Natural killer cell (primary cell): ENCODE measurements around the gene MGLL. TPM values are rescaled to one million over a fixed set of nuclear protein-coding genes. Genes with fewer than 3 reads are reported as not detected.

ENCODE experiments used
- ATAC-seq, 3 donors: fragments of 150-1000 bp in 2 of 3; fragments of 200-7000 bp in 1 of 3; cut with Tn5 transposase; 1 replicate in 1 of 3; 2 replicates in 2 of 3; pipeline ENCODE4 v1.10.0; 2021; ENCODE audit warnings: mild to moderate bottlenecking in 2 of 3, moderate library complexity in 2 of 3
- DNase-seq, 2 donors: peaks; one replicate each; pipeline versions ENCODE4 v3.0.0 to v3.0.0-alpha.2; 2013 to 2021; ENCODE audit warnings: mixed read lengths in 1 of 2
- H3K27ac ChIP-seq: one replicate; pipeline ENCODE4 v1.5.1; 2013; ENCODE audit warnings: mild to moderate bottlenecking, low read length
- H3K27me3 ChIP-seq: one replicate; pipeline ENCODE4 v1.6.1; 2013; ENCODE audit warnings: low read length; ENCODE audit not compliant: control insufficient read depth, insufficient read depth
- H3K36me3 ChIP-seq: one replicate; pipeline ENCODE4 v1.6.1; 2013; ENCODE audit warnings: low read length; ENCODE audit not compliant: control insufficient read depth, insufficient read depth
- H3K4me1 ChIP-seq: one replicate; pipeline ENCODE4 v1.6.1; 2013; ENCODE audit warnings: low read length; ENCODE audit not compliant: control insufficient read depth, insufficient read depth
- H3K4me3 ChIP-seq: one replicate; pipeline ENCODE4 v1.5.1; 2013; ENCODE audit warnings: low read length
- H3K9me3 ChIP-seq: one replicate; pipeline ENCODE4 v1.6.1; 2013; ENCODE audit warnings: low read length; ENCODE audit not compliant: control insufficient read depth, insufficient read depth
- H3K27ac Mint-ChIP-seq, 2 donors: one replicate each; pipeline ENCODE4 v1.8.0; 2022; ENCODE audit warnings: mild to moderate bottlenecking in 2 of 2, mixed read lengths in 2 of 2, moderate library complexity in 1 of 2
- H3K27me3 Mint-ChIP-seq, 2 donors: one replicate each; pipeline ENCODE4 v1.8.0; 2022; ENCODE audit warnings: low read depth in 2 of 2, mixed read lengths in 2 of 2
- H3K36me3 Mint-ChIP-seq: one replicate; pipeline ENCODE4 v1.8.0; 2022; ENCODE audit warnings: mixed read lengths
- H3K4me1 Mint-ChIP-seq, 2 donors: one replicate each; pipeline ENCODE4 v1.8.0; 2022; ENCODE audit warnings: mixed read lengths in 2 of 2
- H3K4me3 Mint-ChIP-seq: one replicate; pipeline ENCODE4 v1.8.0; 2022; ENCODE audit warnings: mild to moderate bottlenecking, moderate library complexity, mixed read lengths
- H3K9me3 Mint-ChIP-seq, 2 donors: one replicate each; pipeline ENCODE4 v1.8.0; 2022; ENCODE audit warnings: mixed read lengths in 2 of 2
- WGBS: methylation state at CpG from one replicate; pipeline ENCODE4 v1.1.7; 2013; ENCODE audit warnings: missing lambda C conversion rate; ENCODE audit not compliant: insufficient coverage; 5-methylcytosine and 5-hydroxymethylcytosine counted together
- intact Hi-C: fragments of 100-400 bp; cut with micrococcal nuclease; formaldehyde crosslinking; loops from one replicate; pipeline ENCODE4 v1.14.2; 2022
- total RNA-seq, 4 donors: library from RNA; stranded (reverse); fragments of 120-200 nt in 1 of 4; gene quantifications; one replicate each; pipeline versions ENCODE4 v1.2.3 to v1.2.4, GENCODE V29; 2013 to 2022
- TF ChIP-seq, protein P1 (sequence below): fragments of 200-600 bp; IDR thresholded peaks from one replicate; pipeline ENCODE4 v1.8.0; 2022; ENCODE audit warnings: antibody characterized with exemption

The MGLL gene
- total RNA-seq, 3 donors from 2014 or later (not counting 1 experiment from before 2014, with no cell fraction given), result 2.7 to 4.6 (median 3.0) TPM

DNA sequence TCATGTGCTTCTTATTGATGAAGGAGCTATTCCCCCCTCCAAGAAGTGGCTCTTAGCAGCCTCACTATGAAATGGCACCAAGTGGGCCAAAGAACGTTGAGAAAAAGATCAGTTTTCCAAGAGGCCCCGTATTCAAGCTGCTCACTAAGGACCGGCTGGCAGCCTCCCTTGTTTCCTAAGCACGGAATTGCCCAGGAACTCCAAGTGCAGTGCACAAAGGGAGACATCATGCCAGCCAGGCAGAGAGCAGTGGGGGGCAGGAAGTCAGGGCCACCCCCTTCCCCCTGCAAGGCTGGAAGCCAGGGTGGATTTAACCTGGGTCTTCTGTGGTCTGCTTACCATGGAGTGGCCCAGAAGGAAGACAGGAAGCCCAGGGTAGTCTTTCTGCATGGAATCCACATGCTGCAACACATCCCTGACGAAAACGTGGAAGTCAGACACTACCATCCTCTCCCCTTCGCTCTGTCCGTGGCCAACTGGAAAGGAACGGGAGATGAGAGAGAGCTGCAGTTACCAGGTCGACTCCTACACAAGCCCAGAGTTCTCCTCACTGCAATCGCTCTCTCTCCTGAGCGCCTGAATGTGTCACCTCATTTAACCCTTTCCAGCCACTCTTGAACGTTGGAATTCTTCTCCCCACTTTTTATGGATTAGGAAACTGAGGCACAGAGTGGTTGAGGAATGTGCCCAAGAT, 100.1 kb downstream of the MGLL start:
- H3K27me3 Mint-ChIP-seq, result peaks cover 0 to 6% of the 10 kb centered on the region in 2 donors
- 83% methylated on average over 12 of the region's 13 CpGs for WGBS
- Histone ChIP-seq H3K36me3 (no peaks in the 10 kb centered on the region), H3K4me1 (no peaks in the 10 kb centered on the region), H3K27ac (no peak overlapping the region), H3K4me3 (no peak overlapping the region), H3K27me3 (no peaks in the 10 kb centered on the region), H3K9me3 (no peaks in the 10 kb centered on the region)
- no peaks in the 10 kb centered on the region for H3K9me3 Mint-ChIP-seq
- DNase-seq (no peak), ATAC-seq (no peak)
- H3K4me1 Mint-ChIP-seq, result no peaks in the 10 kb centered on the region
- no peaks in the 10 kb centered on the region for H3K36me3 Mint-ChIP-seq
- no peak overlapping the region for H3K27ac Mint-ChIP-seq
- TF ChIP-seq, protein P1, sequence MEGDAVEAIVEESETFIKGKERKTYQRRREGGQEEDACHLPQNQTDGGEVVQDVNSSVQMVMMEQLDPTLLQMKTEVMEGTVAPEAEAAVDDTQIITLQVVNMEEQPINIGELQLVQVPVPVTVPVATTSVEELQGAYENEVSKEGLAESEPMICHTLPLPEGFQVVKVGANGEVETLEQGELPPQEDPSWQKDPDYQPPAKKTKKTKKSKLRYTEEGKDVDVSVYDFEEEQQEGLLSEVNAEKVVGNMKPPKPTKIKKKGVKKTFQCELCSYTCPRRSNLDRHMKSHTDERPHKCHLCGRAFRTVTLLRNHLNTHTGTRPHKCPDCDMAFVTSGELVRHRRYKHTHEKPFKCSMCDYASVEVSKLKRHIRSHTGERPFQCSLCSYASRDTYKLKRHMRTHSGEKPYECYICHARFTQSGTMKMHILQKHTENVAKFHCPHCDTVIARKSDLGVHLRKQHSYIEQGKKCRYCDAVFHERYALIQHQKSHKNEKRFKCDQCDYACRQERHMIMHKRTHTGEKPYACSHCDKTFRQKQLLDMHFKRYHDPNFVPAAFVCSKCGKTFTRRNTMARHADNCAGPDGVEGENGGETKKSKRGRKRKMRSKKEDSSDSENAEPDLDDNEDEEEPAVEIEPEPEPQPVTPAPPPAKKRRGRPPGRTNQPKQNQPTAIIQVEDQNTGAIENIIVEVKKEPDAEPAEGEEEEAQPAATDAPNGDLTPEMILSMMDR, result no peak
- no peak overlapping the region for H3K4me3 Mint-ChIP-seq
- intact Hi-C loops, result no loop called here

DNA sequence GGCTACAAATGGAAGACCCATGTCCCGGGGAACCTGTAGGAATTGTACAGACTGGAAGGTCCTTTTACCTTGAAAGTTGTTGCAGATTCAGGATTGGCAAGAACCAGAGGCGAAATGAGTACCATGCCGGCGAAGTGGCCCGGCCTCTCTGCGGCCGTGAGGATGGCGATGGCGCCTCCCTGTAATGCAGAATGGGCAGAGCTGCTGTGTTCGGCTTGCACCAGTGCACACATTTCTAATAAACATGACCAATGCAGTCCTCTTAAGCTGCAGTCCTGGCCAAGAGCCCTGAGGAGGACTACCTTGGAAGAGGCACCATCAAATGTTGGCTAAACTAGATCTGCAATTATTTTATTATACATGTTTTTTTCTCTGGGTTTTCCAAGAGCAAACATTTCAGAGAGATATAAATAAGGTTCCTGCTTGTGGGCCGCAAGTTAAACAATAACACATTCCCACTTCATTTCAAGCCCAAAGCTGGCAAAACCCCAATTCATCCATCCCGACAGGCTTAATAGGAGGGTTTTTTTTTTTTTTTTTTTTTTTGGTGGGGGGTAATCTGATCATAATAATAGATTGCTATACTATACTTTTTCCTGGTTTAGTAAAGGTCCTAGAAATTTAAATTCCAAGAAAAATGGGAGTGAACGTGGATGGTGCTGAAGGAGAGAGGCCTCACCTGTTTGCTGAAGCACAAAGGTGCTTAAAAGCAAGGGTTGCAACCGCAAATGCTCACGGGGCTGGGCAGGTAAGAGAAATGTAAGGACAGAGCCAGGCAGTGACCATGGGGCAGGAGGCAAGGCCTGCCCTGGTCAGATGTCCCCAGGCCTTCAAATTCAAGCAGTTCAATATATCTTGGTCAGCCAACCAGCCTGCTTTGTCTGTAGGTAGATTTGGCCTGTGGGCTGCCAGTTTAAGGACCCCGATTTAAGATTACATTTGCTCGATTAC, 101.1 kb downstream of the MGLL start:
- no peak for DNase-seq
- Histone ChIP-seq H3K4me1 (no peaks in the 10 kb centered on the region), H3K9me3 (no peaks in the 10 kb centered on the region), H3K27me3 (no peaks in the 10 kb centered on the region), H3K27ac (no peak overlapping the region), H3K4me3 (no peak overlapping the region), H3K36me3 (no peaks in the 10 kb centered on the region)
- 94% methylated on average over 14 of the region's 17 CpGs for WGBS
- Mint-ChIP-seq H3K4me3 (no peak overlapping the region), H3K27ac (no peak overlapping the region), H3K36me3 (no peaks in the 10 kb centered on the region), H3K4me1 (no peaks in the 10 kb centered on the region), H3K27me3 (peaks cover 0 to 6% of the 10 kb centered on the region in 2 donors), H3K9me3 (no peaks in the 10 kb centered on the region)
- no peak for ATAC-seq
- intact Hi-C loops, result no loop called here
- TF ChIP-seq, protein P1, result no peak

DNA sequence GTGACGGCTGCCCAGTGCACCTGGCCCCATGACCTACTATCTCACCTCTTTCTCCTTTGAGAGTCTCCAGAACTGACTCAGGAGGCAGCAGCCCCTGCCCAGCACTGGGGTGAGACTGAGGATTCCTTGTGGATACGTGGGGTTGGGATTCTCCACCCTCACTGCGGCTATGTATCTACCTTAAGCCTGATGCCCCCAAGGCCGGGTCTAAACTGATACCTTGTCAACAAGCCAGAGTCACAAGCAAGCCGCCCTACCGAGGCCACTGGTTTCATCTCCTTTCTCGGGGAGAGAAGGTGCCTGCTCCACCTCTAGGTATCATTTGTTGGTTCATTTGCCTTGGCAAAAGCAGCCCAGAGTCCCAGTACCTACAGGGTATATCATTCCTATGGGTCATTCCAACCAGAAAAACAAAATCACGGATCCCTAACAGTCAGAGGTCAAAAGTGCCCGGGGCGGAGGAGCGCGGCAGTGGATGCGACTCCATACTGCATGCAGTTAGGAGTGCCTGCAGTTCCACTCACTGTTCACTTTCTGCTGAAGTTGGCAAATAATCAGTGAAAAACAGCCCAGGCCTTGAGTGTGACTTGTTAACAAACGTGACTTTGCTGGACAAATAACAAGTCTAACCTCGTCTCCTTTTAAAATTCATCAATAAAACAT, 102.0 kb downstream of the MGLL start:
- H3K9me3 Mint-ChIP-seq, result no peaks in the 10 kb centered on the region
- H3K27ac ChIP-seq, result no peak overlapping the region
- no peaks in the 10 kb centered on the region for H3K27me3 ChIP-seq
- DNase-seq (no peak), ATAC-seq (no peak)
- H3K4me1 Mint-ChIP-seq, result no peaks in the 10 kb centered on the region
- H3K36me3 ChIP-seq, result no peaks in the 10 kb centered on the region
- H3K9me3 ChIP-seq, result no peaks in the 10 kb centered on the region
- H3K4me3 Mint-ChIP-seq, result no peak overlapping the region
- H3K4me1 ChIP-seq, result no peaks in the 10 kb centered on the region
- no peak overlapping the region for H3K4me3 ChIP-seq
- WGBS, result 89% methylated on average over 15 of the region's 15 CpGs
- TF ChIP-seq, protein P1, result no peak
- H3K27me3 Mint-ChIP-seq, result peaks cover 0 to 4% of the 10 kb centered on the region in 2 donors
- intact Hi-C loops, result no loop called here
- H3K27ac Mint-ChIP-seq, result no peak overlapping the region
- H3K36me3 Mint-ChIP-seq, result no peaks in the 10 kb centered on the region
